ENCODE results near the gene OXTR.

OXTR gene

DNA sequence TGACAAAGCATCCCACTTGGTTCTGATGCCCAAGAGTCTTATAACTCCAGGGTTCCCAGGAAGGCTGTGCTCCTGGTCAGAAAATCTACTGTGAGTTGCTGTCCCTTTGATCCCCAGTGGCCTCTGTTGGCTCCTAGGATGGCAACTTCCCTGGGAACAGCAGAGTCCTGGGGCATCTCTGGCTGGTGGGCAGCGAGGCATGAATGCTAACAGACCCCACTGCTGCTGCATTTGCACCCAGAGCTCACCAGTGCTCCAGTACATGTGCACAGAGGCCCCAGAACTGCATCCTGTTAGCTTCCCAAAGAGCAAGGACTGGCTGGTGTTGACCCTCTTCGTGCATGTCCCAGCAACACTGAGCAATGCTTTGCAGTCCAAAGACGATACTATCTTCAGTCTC is 20.1 kb downstream of the OXTR start:
- no peak for DNase-seq (ENCODE audit: low read depth, low spot score)
- TF ChIP-seq, protein P1, sequence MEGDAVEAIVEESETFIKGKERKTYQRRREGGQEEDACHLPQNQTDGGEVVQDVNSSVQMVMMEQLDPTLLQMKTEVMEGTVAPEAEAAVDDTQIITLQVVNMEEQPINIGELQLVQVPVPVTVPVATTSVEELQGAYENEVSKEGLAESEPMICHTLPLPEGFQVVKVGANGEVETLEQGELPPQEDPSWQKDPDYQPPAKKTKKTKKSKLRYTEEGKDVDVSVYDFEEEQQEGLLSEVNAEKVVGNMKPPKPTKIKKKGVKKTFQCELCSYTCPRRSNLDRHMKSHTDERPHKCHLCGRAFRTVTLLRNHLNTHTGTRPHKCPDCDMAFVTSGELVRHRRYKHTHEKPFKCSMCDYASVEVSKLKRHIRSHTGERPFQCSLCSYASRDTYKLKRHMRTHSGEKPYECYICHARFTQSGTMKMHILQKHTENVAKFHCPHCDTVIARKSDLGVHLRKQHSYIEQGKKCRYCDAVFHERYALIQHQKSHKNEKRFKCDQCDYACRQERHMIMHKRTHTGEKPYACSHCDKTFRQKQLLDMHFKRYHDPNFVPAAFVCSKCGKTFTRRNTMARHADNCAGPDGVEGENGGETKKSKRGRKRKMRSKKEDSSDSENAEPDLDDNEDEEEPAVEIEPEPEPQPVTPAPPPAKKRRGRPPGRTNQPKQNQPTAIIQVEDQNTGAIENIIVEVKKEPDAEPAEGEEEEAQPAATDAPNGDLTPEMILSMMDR (IDR thresholded peaks at IDR 0.05; ENCODE audit: low read depth, low read length), result no peak
- no peak overlapping the region for H3K4me3 ChIP-seq (ENCODE audit: low read depth, low read length)
- in situ Hi-C loops (cut with HindIII; ENCODE audit: low sequenced_read_pairs), result no loop called here

- in situ Hi-C loops (cut with HindIII; ENCODE audit: low sequenced_read_pairs), result no loop called here
- H3K4me3 ChIP-seq (ENCODE audit: low read depth, low read length), result no peak overlapping the region
- TF ChIP-seq, protein P1 (IDR thresholded peaks at IDR 0.05; ENCODE audit: low read depth, low read length), result no peak
- DNase-seq (ENCODE audit: low read depth, low spot score), result no peak
Measured at GRCh38 chr3:8746780-8747345, 22.6 kb downstream of the OXTR start.

- DNase-seq (ENCODE audit: low read depth, low spot score), result no peak
- TF ChIP-seq, protein P1 (IDR thresholded peaks at IDR 0.05; ENCODE audit: low read depth, low read length), result no peak
- no peak overlapping the region for H3K4me3 ChIP-seq (ENCODE audit: low read depth, low read length)
- in situ Hi-C loops (cut with HindIII; ENCODE audit: low sequenced_read_pairs), result no loop called here
Measured at GRCh38 chr3:8745619-8746370, 23.6 kb downstream of the OXTR start.

DNA sequence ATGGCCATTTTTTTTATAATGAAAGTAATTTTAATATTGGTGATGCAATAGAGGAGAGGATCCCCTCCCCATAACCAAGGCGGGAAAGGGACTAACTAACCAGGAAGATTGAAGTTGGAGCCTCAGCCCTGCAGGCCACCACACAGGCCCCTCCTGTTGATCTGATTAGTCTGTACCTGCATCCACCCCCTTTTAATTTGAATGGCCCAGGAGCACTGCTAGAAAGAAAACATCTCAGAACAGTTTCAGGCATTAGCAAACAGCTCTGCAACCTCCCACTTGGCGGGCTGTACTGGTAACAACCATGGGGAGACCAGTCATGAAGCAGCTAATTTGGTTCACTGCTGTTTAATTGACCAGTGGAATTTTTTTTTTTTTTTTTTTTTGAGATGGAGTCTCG is 25.5 kb downstream of the OXTR start:
- in situ Hi-C loops (cut with HindIII; ENCODE audit: low sequenced_read_pairs), result no loop called here
- H3K4me3 ChIP-seq (ENCODE audit: low read depth, low read length), result no peak overlapping the region
- DNase-seq (ENCODE audit: low read depth, low spot score), result no peak
- TF ChIP-seq, protein P1 (IDR thresholded peaks at IDR 0.05; ENCODE audit: low read depth, low read length), result no peak

- in situ Hi-C loops (cut with HindIII; ENCODE audit: low sequenced_read_pairs), result no loop called here
- H3K4me3 ChIP-seq (ENCODE audit: low read depth, low read length), result no peak overlapping the region
- DNase-seq (ENCODE audit: low read depth, low spot score), result peak; percentile 36
- TF ChIP-seq, protein P1 (IDR thresholded peaks at IDR 0.05; ENCODE audit: low read depth, low read length), result no peak
Measured at GRCh38 chr3:8743021-8743601, 26.3 kb downstream of the OXTR start.

DNA sequence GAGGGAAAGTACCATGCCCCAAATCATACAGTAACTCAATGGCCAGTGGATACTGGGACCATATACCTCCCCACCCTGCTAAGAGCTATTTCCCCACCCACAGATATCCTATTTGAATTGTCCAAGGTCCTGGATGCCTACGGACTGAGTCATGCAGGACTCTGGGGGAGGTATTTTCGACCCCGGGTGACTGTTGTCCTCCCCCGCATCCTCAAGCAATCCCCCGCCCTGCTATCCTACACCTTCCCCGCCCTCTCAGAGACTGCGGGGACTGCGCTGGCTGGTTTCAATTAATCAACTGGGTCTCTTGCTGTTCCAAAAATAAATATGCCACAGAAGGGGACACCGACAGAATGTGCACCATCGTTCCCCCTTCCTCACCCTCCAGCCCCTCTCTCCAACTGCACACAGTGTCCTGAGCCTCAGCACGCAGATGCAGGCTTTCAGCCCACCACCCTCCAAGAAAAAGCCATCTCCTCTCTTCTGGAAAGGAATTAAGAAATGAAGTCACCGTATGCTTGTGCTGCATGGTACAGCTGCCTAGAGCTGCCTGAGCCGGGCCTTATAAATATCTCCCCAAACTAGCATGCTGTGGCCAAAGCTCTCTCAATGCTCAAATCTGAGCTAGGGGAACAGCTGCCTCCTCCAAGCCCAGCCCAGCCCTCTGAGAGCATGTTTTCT is 27.7 kb downstream of the OXTR start:
- DNase-seq (ENCODE audit: low read depth, low spot score), result peak; percentile 82
- in situ Hi-C loops (cut with HindIII; ENCODE audit: low sequenced_read_pairs), result no loop called here
- TF ChIP-seq, protein P1 (IDR thresholded peaks at IDR 0.05; ENCODE audit: low read depth, low read length), result no peak
- H3K4me3 ChIP-seq (ENCODE audit: low read depth, low read length), result peak overlapping the region; percentile 8
